ENCODE measurements around the gene GSTP1.
"Not testable (repeated sequence)": the region's sequence is repeated elsewhere in the genome, so short reads cannot be mapped to it uniquely, and the experiment has no call there.

Gene GSTP1

DNA sequence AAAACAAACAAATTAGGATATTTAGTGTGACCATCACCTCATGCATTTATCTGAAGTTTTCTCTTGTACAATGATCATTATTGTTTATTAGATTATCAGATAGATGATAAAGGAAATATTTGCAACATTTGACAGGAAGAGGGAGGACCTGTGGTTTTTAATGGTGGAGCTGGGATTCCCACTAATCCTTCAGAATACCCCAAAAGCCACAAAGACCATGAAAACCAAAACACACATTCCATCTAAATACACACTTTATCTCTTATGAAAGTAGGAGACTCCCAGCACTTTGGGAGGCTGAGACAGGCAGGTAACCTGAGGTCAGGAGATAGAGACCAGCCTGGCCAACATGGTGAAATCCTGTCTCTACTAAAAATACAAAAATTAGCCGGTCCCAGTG lies 15.5 kb downstream of the GSTP1 start:
- no peak for DNase-seq

- DNase-seq: no peak
Measured at GRCh38 chr11:67600324-67601029, 16.9 kb downstream of the GSTP1 start.

DNA sequence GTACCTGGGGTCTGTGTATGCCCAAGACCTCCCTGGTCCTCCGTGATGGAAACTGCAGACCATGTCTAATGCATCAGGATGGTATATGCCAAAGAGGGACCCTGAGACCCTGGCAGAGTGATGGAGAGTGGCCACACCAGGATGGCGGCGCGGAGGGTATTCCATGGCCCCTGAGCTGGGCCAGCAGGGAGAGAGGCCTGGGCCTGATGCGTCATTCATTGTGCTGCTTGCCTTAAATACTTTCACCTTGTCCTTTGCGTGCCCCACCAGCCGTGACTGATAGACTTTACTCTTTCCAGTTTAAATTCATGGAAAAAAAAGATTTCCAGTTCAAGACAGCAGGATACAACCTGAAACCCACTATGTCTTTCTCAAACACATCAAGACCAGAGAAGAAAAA lies 17.5 kb downstream of the GSTP1 start:
- DNase-seq: no peak

GRCh38 chr11:67604119-67604518 lies 20.5 kb downstream of the GSTP1 start:
- not testable (repeated sequence) for DNase-seq

GRCh38 chr11:67604815-67605214 lies 21.2 kb downstream of the GSTP1 start:
- DNase-seq: no peak

DNA sequence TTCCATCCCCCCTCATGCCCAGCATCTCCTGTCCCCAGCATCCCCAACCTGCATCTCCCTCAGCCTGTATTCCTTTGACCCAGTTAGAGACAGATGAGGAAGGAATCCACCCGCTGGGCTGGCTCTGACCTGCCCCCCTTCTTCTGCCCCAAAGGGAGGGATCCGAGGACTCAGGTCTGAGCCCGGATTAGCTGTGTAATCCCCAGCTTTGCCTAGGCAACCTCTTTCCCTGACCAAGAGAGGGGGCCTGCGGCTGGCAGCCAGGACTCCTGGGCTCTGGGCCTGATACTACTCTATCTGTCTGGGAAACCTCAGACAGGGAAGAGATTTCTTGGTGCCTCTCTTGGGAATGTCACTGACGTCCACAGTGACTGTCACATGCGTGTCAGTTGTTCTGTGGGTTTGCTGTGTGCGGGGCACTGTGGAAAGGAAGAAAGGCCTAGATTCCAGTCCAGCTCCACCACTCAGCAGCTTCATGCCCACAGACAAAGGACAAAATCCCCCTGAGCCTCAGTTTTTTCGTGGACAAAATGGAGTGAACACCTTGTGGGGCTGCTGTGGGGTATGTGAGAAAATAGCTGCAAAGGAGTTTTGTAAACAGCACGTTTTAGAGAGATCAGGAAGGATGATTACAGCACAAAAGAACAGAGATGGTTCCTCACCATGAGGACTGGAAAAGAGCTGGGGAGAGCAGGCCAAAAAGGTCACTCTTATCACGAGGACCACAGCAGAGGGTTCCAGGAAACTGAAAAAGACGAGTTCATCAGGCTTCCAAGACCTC lies 21.8 kb downstream of the GSTP1 start:
- no peak for DNase-seq

GRCh38 chr11:67606093-67606491 lies 22.5 kb downstream of the GSTP1 start:
- no peak for DNase-seq

DNA sequence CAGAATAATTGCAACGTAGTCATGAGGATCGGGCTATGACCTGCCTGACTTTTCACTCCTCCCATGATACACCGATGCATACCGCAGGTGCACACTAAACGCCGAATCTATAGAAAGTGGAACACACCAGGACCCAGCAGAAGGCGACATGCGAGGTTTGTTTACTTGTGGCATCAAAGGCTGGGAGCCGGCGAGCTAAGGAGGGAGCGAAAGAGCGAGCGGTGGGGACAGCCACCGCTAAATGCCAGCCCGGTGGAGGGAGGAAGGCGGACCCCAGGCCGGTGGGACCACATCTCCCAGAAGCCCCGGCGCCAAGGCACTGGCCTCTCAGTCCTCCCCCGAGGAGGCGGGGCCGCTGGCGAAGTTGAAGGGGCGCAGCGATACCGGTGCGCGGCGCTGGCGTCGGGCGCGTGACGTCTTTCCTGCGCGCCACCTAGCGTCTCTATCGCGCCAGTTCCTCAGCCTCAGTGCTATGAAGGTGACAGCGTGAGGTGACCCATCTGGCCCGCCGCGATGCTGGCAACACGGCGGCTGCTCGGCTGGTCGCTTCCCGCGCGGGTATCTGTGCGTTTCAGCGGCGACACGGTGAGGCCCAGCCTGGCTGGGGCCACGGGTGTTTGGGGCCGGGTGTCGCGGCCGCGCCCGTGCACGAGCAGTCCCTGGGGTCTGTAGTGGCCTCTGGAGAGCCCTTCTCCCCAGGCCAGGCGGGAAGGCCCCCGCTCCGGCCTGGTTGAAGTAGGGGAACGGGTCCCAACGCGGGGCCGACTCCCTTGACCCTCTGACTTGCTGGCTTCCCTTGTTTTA lies 23.1 kb downstream of the GSTP1 start, which contains the start of gene NDUFV1:
NDUFV1 (plus strand) TSS at position 445 of the 804 bp plus-strand sequence; CDS start at position 514, 69 bp downstream.
- DNase-seq: peak; percentile 95

DNA sequence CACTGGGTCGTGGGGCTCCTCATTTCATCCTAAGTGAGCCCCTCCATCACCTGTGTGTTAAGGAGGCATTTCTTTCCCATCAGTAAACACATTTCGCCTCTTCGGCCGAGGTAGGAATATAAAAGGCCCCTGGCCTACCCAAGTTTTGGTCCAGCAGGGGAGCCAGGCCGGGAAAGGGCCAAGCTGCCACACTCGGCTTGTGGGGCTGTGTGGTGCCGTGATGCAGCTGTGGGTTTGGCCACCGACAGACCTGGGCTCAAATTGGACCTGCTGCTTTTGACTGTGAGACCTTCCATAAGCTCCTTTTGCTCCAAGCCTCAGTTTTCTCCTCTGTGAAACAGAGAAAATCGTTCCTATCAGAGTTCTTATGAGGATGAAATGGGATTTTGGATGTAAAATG lies 23.9 kb downstream of the GSTP1 start:
- no peak for DNase-seq

- no peak for DNase-seq
Measured at GRCh38 chr11:67608486-67608885, 24.9 kb downstream of the GSTP1 start.

- no peak for DNase-seq
Measured at GRCh38 chr11:67609316-67609715, 25.7 kb downstream of the GSTP1 start.

DNA sequence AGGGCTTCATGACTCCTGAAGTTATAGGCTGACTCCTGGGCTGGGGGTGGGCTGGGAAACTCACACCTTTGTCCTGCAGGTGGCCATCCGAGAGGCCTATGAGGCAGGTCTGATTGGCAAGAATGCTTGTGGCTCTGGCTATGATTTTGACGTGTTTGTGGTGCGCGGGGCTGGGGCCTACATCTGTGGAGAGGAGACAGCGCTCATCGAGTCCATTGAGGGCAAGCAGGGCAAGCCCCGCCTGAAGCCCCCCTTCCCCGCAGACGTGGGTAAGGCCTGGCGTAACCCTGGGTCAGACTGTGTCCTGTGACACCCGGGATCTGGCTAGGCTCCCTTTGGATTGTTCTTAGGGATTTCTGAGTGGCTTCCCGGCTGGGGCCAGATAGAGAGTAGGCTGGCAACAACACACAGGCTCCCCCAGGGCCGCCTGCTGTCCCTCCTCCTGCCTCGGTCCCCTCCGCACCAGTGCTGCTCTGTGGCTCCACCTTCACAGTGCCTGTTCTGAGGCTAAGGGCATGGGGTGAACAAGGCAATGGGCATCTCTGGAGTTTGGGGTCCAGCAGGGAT lies 26.8 kb downstream of the GSTP1 start:
- DNase-seq: no peak

DNA sequence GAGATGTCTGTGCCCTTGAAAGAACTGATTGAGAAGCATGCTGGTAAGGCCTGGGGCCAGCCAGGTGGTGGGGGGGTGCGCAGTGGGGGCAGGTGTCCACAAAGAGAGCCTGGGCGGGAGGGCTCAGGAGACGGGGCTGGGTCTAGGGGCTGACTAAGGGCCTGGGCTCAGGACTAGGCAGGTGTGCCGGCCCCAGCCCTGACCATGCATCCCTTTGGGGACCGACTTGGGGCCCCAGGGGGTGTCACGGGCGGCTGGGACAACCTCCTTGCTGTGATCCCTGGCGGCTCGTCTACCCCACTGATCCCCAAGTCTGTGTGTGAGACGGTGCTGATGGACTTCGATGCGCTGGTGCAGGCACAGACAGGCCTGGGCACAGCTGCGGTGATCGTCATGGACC lies 27.6 kb downstream of the GSTP1 start:
- no peak for DNase-seq

DNA sequence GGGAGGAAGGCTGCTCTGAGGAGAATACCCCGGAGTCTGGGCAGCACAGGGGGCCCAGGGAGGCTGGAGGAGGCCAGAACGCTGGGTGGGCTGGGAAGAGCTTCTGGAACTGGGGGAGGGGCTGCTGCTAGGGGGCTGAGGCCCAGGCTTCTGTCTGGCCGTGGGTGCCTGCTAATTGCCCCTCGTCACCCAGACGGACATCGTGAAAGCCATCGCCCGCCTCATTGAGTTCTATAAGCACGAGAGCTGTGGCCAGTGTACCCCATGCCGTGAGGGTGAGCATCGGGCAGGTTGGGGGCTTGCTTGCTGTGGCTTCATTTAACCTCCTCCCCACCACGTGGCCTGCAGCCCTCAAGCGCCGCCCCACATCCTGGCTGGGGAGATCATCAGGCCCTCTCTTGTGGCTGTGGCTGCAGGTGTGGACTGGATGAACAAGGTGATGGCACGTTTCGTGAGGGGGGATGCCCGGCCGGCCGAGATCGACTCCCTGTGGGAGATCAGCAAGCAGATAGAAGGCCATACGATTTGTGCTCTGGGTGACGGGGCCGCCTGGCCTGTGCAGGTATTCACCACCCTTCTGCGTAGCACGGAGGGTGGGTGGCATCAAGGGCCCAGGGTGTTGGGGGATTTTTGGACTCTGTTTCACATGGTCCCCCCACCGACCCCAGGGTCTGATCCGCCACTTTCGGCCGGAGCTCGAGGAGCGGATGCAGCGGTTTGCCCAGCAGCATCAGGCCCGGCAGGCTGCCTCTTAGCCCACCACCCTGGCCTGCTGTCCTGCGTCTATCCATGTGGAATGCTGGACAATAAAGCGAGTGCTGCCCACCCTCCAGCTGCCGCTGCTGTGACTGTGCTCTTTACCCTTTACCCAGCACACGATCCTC lies 28.3 kb downstream of the GSTP1 start:
- no peak for DNase-seq

DNA sequence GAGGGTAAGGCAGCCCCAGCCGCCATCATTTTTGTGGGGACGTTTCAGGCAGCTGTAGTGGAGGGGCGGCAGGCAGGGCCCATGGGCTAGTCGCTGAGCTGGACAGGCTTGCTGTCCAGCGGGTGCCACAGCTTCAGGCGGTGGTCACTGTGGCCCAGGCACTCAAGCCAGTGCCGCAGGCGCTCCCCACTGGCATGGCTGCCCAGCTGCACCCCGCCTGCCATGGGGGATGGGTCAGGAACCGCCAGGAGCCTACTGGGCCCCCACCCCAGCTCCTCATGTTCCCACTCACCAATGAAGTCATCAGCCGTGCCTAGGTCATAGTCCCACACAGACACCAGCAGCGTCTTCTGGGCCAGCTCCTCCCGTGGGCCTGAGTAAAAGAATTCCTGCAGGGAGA lies 29.1 kb downstream of the GSTP1 start:
- DNase-seq: no peak

GRCh38 chr11:67613313-67613959 lies 29.8 kb downstream of the GSTP1 start:
- no peak for DNase-seq

GRCh38 chr11:67613960-67614715 lies 30.5 kb downstream of the GSTP1 start:
- no peak for DNase-seq

GRCh38 chr11:67614730-67615714 lies 31.4 kb downstream of the GSTP1 start:
- DNase-seq: no peak

- DNase-seq: no peak
Measured at GRCh38 chr11:67615728-67616430, 32.3 kb downstream of the GSTP1 start.
